ENCODE data around the gene USP27X.

USP27X gene

GRCh38 chrX:49878834-49879655 is at the start of gene USP27X:
TSS of gene USP27X (plus strand) at chrX:49879484. CDS start at chrX:49880308, 824 bp downstream.
- peak; percentile 84 for DNase-seq

GRCh38 chrX:49838374-49838773 is 40.9 kb upstream of the USP27X start:
- peak; percentile 30 for DNase-seq

GRCh38 chrX:49840679-49841078 is 38.6 kb upstream of the USP27X start:
- peak; percentile 44 for DNase-seq

- no peak for DNase-seq
Measured at GRCh38 chrX:49842621-49843020, 36.7 kb upstream of the USP27X start.

GRCh38 chrX:49844611-49845010 is 34.7 kb upstream of the USP27X start:
- DNase-seq: no peak

GRCh38 chrX:49845701-49846403 is 33.4 kb upstream of the USP27X start:
- no peak for DNase-seq

GRCh38 chrX:49846522-49846921 is 32.8 kb upstream of the USP27X start:
- DNase-seq: no peak

GRCh38 chrX:49848275-49848674 is 31.0 kb upstream of the USP27X start:
- no peak for DNase-seq

GRCh38 chrX:49850028-49850427 is 29.3 kb upstream of the USP27X start:
- DNase-seq: no peak

- DNase-seq: no peak
Measured at GRCh38 chrX:49853661-49854060, 25.6 kb upstream of the USP27X start.

GRCh38 chrX:49856819-49857218 is 22.5 kb upstream of the USP27X start:
- no peak for DNase-seq

GRCh38 chrX:49858341-49858740 is 20.9 kb upstream of the USP27X start:
- DNase-seq: no peak

- no peak for DNase-seq
Measured at GRCh38 chrX:49859491-49859890, 19.8 kb upstream of the USP27X start.

- no peak for DNase-seq
Measured at GRCh38 chrX:49860867-49861535, 18.3 kb upstream of the USP27X start.

- no peak for DNase-seq
Measured at GRCh38 chrX:49862093-49862492, 17.2 kb upstream of the USP27X start.

GRCh38 chrX:49868739-49869138 is 10.5 kb upstream of the USP27X start:
- no peak for DNase-seq

- DNase-seq: peak; percentile 49
Measured at GRCh38 chrX:49876750-49877149, 2.5 kb upstream of the USP27X start.

- DNase-seq: no peak
Measured at GRCh38 chrX:49877397-49878101, 1.7 kb upstream of the USP27X start.

- DNase-seq: no peak
Measured at GRCh38 chrX:49878128-49878833, 1.0 kb upstream of the USP27X start.

GRCh38 chrX:49879656-49880277 is 483 bp downstream of the USP27X start:
- DNase-seq: no peak

GRCh38 chrX:49880668-49881067 is 1.4 kb downstream of the USP27X start:
- no peak for DNase-seq

- DNase-seq: peak; percentile 65
Measured at GRCh38 chrX:49884290-49884862, 5.1 kb downstream of the USP27X start.

Measured in activated CD4-positive, alpha-beta T cell treated with anti-CD3 and anti-CD28 coated beads, Interleukin-2, Interleukin-6, amounts not matched to agents 100 ng/mL and 50 ng/mL, durations not matched to agents 16 hours and 8 hours (primary cell).